ENCODE data around the gene PPP6R1. TPM values are rescaled to one million over a fixed set of nuclear protein-coding genes. Genes with fewer than 3 reads are reported as not detected.
A peak's percentile ranks its signal among the peaks of the same experiment; 100 is the strongest.

PPP6R1 gene
- total RNA-seq, 1 donor from 2014 or later: 74.3 TPM

DNA sequence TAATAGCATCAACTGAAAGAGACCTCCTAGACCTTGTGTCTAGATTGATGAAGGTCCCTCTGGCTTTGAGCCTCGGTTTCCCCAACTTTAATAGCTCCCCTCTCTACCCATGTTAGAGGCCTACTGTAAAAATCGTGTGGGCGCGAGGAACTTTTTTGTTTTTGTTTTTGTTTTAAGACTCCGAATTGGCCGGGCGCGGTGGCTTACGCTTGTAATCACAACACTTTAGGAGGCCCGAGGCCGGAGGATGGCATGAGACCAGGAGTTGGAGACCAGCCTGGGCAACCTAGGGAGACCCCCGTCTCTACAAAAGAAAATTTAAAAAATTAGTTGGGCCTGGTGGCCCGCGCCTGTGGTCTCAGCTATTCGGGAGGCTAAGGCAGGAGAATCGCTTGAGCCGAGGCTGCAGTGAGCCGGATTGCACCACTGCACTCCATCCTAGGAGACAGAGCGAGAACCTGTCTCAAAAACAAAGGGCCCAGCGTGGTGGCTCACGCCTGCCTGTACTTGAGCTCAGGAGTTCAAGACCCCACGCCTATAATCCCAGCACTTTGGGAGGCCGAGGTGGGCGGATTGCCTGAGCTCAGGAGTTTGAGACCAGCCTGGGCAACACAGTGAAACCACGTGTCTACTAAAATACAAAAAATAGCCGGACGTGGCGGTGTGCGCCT is 858 bp upstream of the PPP6R1 start:
- DNase-seq (ENCODE audit: low read depth): no peak

DNA sequence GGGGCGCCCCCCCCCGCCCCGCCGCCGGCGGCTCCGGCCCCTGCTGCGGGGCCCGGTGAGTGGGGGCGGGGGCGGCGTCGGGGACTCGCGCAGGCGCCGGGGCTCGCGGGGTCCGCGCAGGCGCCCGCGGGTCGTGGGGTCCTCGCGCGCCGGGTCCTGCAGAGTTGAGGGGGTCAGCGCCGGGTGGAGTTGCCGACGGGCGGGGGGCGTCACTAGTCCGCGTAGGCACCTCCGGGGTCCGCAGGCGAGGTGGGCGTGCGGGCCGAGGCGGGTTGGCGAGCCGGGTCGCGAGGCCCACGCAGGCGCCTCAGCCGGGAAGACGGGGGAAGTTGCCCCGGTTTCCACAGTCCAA is 365 bp downstream of the PPP6R1 start:
- no peak for DNase-seq (ENCODE audit: low read depth)

DNA sequence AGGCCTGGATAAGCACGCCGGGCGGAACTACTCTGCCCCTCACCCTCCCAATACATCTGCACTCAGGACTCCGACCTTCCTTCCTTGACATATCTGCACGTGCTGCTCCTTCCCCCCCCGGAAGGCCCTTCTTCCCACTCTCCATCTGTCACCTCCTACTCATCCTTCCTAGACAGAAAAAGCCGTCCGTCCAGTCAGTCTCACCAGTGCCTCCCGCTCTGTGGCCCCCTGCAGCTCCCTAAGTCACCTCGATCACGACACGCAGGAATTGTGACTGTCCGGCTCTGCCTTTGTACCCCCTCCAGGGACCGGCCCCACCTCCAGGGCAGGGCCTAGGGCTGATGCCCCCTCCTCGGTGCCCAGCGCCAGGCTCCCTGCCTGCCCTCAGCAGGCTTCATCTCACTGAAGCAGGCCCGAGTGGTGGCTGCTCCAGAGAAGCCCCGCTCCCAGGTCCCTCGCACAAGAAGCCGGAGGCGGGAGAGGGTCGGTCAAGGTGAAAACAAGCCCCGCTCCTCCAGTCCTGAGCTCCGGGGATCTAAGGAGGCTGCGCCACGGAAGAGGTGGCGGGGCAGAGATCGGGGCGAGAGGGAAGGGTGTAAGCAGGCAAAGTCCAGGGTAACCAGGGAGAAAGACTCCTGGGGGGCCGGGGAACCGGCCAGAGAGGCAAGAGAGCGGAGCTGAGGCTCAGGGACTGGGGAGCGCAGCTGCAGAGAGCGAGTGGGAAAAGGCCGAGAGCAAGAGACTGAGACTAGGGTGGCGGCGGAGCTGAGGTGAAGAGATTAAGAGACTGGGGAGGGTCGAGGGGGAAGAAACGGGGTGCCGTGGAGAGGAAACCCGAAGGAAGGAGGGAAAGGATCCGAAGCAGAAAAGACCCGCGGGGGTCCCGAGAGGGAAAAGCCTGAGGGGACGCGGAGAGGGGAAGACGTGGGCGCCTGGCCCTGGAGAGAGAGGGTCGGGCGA is 1.1 kb downstream of the PPP6R1 start:
- DNase-seq (ENCODE audit: low read depth): no peak

DNA sequence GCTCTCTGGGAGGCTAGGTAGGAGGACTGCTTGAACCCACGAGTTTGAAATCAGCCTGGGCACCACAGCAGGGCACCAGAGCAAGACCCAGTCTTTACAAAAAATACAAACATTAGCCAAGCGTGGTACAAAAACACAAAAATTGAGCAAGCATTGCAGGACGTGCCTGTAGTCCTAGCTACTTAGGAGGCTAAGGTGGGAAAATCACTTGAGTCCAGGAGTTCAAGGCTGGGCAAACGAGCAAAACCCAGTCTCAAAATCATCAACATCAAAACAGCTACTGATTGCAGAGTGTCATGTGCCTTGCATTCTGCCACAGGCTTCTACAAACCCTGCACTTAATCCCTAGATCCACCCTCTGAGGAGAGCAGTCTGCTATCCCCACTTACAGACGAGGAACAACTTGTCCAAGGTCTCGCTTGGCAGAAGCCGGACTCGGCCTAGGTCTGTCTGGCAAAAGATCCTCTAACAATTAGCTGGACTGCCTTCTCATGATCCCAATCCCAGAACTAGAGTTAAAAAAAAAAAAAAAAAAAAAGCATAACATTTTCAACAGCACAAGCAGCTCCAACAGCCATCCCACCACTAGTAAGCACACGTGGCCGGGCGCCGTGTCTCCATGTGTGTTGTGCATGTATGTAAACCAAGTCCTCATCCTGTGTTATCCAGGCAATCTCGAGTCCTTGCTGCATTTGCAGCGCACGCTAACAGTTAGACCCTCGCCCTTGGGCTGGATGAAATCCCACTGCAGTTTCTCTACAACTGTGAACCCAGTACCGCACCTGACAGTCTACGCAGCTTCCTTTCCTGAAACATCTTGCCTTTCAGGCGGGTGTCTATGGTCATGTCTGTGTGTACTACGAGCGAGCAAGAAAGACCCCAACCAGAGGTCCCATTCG is 2.0 kb downstream of the PPP6R1 start:
- no peak for DNase-seq (ENCODE audit: low read depth)

DNA sequence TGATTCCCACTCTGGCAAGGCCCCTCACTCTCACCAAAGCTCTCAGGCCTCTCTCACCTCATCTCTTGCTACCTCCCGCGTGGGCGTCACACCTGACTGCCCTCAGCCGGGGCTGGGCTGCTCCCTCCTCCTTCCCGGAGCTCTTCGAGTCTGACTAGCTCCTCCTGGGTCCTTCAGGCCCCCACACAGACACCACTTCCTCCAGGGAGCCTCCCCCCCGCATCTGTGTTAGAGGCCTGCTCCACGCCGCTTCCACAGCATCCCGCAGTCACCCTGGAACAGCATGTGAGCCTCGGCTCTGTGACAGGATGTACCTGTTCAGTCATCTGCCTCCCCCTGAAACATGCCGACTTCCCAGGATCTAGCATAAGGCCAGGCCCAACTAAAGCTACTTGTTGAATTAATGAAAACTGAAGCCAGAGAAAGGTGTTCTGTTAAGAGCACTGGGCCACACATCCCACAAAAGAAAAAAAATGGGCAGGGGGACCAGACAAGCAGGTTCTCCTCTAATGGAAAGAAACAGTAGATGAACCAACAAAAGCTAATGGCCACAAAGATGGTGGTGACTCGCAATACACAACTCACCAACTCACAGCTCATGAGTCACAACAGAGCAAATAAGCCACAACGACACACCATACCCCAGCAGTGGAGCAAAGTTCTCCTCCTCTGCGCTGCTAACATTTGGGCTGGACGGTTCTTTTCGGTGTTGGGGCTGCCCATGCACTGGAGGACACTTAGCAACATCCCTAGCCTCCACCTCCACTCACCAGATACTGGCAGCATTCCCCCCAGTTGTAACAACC is 3.0 kb downstream of the PPP6R1 start:
- DNase-seq (ENCODE audit: low read depth): peak; percentile 50

DNA sequence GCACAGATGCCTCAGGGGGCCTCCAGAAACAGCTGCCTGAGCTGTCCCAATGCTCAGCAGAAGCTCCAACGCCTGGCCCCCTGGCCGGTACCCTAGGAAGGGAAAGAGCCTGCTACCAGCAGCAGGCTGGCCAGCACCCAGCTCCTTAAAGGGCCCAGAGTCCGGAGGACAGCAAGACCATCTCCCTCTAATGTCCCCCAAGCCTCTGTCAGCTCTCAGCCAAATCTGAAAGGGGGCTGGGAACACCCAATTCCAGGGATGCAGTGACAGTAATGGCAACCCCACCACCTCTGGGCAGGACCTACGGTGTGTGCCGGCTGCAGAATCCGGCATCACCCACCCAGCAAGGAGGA is 4.2 kb downstream of the PPP6R1 start:
- no peak for DNase-seq (ENCODE audit: low read depth)

DNA sequence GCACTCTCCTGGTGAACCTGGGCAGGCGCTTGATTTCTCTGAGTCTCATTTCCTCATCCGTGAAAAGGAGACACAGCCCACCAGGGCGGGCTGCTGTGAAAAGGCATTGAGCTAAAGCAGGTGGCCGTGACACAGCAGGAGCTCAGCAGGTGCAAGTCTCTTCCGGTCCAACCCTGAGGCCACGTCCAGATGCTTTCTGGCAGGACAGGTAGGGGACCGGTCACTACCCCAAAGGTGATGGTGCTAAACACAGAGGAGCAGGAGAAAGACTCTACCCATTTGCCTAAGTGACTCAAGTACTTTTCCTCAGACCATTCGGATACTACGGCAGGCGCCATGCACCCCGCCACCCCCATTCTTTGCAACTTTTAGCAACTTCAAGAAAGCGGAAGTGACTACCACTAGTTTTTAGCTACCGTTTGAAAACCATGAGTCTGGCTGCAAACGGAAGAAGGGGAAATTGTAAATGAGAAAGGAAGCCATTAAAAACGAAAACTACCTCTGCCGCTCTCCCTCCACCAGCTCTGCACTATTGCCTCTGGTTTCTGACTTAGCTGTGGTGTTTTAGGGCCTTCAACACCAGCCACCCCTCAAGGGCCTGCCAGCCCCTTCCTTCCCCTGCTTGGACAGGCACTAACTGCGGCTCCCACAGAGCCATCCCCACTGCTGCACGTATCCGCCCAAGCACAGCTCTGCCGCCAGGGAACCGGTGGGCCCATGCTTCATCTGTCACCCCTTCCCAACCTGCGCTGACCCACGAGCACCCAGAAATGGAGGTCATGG is 4.8 kb downstream of the PPP6R1 start:
- DNase-seq (ENCODE audit: low read depth): no peak

DNA sequence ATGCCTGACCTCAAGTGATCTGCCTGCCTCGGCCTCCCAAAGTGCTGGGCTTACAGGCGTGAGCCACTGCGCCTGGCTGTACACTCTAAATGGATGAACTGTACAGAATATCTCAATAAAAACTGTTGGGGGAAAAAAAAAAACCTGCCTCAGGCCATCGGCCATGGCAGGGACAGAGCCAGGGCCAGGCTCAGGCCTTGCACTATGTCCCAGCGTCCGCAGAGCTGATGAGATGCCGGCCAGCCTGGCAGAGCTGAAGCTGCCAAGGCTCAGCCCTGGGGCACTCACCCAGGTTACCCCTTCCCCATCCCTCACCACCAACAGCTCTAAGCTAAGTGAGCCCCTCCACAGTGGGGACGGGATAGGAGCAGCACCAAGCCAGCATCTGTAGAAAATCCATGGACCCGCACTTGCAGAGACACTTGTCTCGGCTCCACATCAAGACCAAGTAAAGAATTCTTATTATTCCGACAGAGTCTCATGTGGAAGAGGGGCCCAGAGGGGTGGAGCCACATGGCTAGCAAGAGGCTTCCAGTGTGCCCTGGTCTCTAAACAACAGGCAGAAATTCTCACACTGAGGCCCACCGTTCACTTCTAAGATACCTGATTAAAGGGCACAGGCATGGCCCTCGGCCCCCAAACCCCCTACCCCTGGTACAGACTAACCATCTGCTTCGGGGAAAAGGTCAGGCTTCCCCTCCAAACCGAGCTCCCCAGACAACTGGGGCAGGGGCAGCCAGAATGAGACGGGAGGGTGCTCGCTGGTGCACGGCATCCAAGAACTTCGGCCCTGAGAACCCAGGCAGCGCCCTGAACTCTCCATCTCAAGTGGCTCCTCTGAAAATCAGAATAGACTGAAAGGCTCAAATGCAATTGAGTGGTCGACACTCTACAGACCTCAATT is 5.8 kb downstream of the PPP6R1 start:
- DNase-seq (ENCODE audit: low read depth): no peak

DNA sequence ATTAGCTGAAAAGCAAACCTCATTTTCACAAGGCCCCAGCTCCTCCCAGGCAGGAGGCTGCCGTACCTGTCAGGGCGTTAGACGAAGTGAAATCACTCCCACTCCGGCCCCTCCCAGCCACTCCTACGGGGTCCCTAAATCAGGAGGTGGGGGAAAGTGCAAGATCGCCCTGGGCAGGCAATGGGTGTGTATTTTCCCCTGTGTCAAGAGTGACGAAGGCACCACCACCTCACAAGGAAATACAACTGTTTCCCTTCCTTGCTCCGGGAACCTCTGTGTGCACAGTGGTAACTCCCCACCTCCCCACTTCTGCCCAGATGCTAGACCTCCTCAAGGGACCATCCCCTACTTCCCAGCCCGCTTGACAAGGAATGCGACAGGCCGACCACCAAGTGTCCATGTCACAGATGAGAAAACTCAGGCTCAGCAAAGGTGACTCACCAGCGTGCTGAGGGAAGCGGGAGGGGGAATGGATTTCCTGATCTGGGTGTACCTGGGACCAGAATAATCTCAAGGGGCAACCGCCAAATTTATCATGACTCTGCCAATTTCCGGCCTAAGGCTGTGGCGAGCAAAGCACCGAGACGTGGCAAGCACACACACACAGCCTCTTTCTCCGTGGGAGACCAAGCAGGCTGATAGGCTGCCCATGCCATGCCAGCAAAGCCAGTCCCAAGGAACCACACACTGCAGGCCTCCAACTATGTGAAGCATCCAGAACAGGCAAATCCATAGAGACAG is 7.3 kb downstream of the PPP6R1 start:
- DNase-seq (ENCODE audit: low read depth): peak; percentile 60

DNA sequence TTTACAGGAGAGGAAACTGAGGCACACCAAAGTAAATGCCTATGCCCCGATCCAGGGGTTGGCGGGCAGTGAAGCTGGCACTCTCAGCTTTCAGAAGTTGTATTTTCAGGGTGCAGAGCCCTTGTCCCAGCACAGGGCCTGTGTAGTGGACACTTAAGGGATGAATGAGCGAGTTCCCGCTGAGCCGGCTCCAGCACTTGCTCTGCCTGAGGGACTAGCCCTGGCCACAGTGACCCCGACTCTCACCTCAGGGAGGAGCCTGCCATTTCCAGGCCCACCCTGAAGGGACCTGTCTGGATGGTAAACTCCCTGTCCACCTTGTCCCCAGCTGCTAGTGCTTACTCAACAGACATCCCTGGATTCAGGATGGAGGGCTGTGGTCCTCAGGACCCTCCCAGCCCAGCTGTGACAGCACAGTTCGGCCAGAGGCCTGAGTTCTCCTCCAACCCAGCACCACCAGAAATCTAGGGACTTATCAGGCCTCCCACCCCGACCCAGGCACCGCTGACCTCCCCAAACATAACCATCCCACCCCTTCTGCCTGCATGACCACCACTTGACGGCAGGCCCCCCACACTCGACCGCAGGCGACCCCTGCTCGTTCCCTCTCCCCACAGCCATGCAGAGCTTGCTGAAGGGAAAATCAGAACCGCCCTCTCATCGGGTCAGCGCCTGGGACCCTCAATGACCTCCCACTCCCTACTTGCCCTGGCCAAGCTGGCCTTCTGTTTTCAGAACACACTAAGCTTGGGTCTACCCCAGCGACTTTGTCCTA is 8.4 kb downstream of the PPP6R1 start:
- DNase-seq (ENCODE audit: low read depth): no peak

DNA sequence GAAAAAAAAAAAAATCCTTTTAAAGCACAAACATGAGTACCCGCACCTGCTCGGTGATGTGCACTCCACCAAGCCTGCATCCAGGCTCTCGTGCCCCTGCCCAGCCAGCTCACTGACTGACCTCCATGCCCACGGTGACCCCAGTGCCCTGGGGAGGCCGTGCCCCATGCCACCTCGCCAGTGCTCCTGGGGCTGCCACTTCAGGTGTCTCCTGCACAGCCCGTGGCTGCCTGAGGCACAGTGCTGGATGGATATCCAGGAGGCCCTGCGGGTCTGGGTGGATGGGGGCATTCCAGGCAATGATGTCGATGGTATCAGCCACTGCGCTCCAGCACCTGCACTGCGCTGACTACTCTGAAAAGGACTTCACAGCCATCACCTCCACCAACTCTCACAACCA is 9.0 kb downstream of the PPP6R1 start:
- DNase-seq (ENCODE audit: low read depth): no peak

DNA sequence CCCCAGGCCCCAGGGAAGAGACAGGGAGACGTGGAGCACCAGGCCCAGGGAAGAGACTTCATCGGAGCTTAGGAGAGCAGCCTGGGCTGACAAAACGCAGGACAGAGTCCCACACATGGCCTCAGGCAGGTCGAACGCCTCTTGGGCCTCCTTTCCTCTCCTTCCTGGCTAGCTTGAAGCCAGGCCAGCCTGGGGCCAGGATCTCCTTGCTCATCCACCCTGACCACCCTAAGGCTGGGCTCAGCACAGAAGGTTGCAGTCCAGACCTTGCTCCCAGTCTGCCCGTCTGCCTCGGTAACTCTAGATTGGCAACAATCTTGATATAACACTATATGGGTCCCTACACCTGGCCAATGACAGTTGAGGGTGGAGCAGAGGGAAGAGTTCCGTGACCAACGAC is 10.1 kb downstream of the PPP6R1 start:
- DNase-seq (ENCODE audit: low read depth): no peak

DNA sequence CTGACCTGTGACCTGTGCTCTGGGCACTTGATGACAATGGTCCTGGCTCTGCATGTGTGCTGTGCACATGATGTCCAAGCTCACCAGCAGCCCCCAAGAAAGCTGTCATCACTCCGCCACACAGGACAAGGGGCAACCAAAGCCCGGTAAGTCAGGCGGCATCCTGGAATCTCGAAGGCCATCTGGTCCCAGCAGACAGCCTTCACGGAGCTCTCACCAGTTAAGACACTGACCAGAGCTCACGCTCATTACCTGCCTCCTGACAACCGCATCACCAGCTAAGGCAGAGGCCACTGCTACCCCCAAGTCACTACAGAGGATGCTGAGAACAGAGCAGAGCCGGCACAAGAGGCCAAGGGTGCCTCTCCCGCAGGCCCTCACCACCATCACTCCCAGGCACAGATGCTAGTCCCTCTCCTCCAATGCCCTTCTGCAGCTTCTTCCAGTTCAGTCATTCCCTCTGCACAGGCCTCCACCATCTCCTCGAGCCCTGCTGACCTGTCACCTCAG is 10.6 kb downstream of the PPP6R1 start:
- DNase-seq (ENCODE audit: low read depth): no peak

DNA sequence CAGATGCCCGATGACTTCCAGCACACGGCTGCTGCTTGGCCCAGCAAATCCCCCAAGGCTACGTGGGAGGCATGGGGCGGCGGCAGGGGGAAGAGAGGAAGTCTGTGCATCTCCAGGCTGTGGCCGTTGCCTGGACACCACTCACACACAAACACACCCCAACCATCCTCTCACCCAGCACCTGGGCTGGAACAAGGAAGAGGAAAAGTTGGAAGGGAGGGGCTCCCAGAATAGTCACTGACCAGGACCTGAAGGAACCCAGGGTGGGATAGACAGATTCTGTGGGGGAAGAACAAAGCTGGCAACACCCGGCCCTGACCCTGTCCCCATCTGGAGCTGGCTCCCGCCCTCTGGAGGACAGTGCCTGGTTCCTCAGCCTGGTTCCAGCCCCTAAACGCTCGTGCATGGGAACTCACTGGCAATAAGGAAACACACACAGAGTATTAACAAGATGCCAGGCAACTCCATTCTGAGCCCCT is 11.2 kb downstream of the PPP6R1 start:
- peak; percentile 37 for DNase-seq (ENCODE audit: low read depth)

DNA sequence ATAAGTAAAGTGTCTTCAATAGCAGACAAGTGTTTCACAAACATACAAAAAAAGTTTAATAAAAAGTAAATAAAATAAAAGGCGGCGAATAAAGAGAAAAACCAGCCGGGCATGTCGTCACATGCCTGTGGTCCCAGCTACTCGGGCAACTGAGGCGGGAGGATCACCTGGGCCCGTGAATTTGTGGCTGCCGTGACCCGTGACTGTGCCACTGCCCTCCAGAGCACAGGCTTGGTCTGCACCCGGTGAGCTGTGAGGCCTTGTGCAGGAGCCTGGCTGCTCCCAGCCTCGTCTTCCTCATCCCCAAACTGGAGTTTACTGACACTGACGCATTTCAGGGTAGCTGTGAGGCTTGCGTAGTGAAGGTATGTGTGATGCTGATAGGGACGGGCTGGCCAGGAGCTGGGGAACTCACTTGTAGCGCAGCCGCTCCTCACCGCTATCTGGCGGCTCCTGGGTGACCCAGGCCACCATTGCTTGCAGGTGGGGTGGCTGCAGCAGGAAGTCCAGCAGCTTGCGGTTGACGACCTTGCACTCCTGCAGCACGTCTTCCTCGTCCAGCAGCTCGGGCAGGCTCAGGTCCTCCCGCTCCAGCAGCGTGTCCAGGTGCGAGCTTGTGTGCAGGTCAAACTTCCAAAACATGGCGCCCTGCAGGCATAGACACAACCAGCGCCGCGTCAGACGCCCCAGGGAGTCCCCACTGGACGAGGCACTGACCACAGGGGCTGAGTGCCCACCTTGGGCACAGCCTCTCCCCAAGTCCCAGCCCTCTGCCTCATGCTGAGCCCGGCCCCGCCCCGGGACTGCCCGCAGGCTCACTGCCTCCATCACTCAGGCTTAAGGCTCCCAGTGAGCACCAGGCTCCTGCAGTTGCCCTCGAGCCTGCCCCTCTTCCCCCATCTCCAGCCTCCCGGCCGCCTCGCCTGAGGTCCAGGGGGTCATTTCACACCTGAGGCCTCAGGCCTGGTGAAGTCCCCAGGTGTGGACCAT is 12.1 kb downstream of the PPP6R1 start:
- no peak for DNase-seq (ENCODE audit: low read depth)

DNA sequence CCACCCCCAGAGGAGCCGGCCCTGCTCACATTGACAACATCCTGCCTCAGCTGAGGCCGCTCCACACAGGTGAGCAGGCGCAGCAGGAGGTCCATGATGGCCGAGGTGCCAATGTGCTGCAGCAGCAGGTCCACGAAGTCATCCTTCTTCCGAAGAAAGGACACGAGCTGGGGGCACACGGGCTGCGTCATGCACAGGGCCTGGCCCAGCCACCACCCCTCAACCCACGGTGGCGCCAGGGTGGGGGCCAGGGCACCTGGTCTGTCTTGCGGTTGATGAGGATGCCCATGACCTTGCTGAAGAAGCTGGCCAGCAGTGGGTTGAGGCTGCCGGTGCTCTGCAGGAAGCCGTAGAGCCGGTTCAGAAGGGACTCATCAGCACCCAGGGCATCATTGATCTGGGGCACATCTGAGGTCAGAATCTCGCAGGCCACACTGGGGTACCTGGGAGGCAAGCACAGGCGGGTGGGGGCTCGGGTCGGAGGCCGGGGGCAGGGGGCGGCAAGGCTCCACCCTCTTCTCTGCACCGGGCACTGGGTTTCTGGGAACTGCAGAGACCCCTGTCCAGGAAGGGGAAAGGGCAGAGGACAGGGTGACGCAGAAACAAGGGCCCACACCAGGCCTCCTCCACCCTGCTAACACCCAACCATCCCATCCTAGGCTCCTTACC is 13.4 kb downstream of the PPP6R1 start:
- DNase-seq (ENCODE audit: low read depth): no peak
